HG03060 (cell line): ENCODE data around the gene INSC.

Source experiments
- ATAC-seq: cut with Tn5 transposase; IDR thresholded peaks from one replicate; pipeline ENCODE4 v1.9.1; 2021; ENCODE audit warnings: low read depth, moderate number of reproducible peaks; ENCODE audit not compliant: unreplicated experiment

Gene INSC

GRCh38 chr11:15212876-15213275 is 98.2 kb downstream of the INSC start:
- no peak for ATAC-seq

GRCh38 chr11:15213471-15214231 is 98.9 kb downstream of the INSC start:
- no peak for ATAC-seq

- no peak for ATAC-seq
Observed at GRCh38 chr11:15215005-15215404, 100.3 kb downstream of the INSC start.

- ATAC-seq: no peak
Observed at GRCh38 chr11:15216678-15217077, 102.0 kb downstream of the INSC start.

GRCh38 chr11:15217416-15217815 is 102.7 kb downstream of the INSC start:
- ATAC-seq: no peak

GRCh38 chr11:15222777-15223176 is 108.1 kb downstream of the INSC start:
- no peak for ATAC-seq

- ATAC-seq: no peak
Observed at GRCh38 chr11:15223318-15223717, 108.6 kb downstream of the INSC start.

GRCh38 chr11:15224466-15224865 is 109.7 kb downstream of the INSC start:
- ATAC-seq: no peak

GRCh38 chr11:15227011-15227410 is 112.3 kb downstream of the INSC start:
- ATAC-seq: no peak

- no peak for ATAC-seq
Observed at GRCh38 chr11:15228331-15228849, 113.7 kb downstream of the INSC start.

GRCh38 chr11:15229069-15229468 is 114.3 kb downstream of the INSC start:
- no peak for ATAC-seq

- ATAC-seq: no peak
Observed at GRCh38 chr11:15232496-15232895, 117.8 kb downstream of the INSC start.

GRCh38 chr11:15233371-15234165 is 118.8 kb downstream of the INSC start:
- no peak for ATAC-seq

GRCh38 chr11:15234796-15235195 is 120.1 kb downstream of the INSC start:
- ATAC-seq: no peak

- ATAC-seq: no peak
Observed at GRCh38 chr11:15236559-15236958, 121.8 kb downstream of the INSC start.

- no peak for ATAC-seq
Observed at GRCh38 chr11:15238856-15239255, 124.1 kb downstream of the INSC start.

- ATAC-seq: no peak
Observed at GRCh38 chr11:15248749-15249148, 134.0 kb downstream of the INSC start.

- peak; percentile 59 for ATAC-seq
Observed at GRCh38 chr11:15258433-15259165, 143.9 kb downstream of the INSC start.

- ATAC-seq: no peak
Observed at GRCh38 chr11:15266999-15267398, 152.3 kb downstream of the INSC start.

- no peak for ATAC-seq
Observed at GRCh38 chr11:15268598-15268997, 153.9 kb downstream of the INSC start.

GRCh38 chr11:15275141-15275540 is 160.4 kb downstream of the INSC start:
- no peak for ATAC-seq
